Neural cell (in vitro differentiated cells): ENCODE results near the gene SMIM43. TPM values are rescaled to one million over a fixed set of nuclear protein-coding genes. Genes with fewer than 3 reads are reported as not detected.
A peak's percentile ranks its signal among the peaks of the same experiment; 100 is the strongest.

Experiments
- H2AFZ ChIP-seq: fragments of 200-600, 300-800 bp; sonication (generic), shearing (Covaris generic); 2 replicates; pipeline ENCODE4 v1.6.0; 2014; ENCODE audit warnings: low read depth, mild to moderate bottlenecking, antibody characterized with exemption, low read length, moderate library complexity
- H3F3A ChIP-seq: fragments of 200-600 bp; shearing (Covaris generic); 2 replicates; pipeline ENCODE4 v1.6.1; 2016; ENCODE audit warnings: mild to moderate bottlenecking, moderate library complexity, mixed read lengths, antibody characterized with exemption, low read length; ENCODE audit not compliant: insufficient read depth, poor library complexity, severe bottlenecking
- H3K27ac ChIP-seq: fragments of 200-600, 300-800 bp; sonication (generic), shearing (Covaris generic); 2 replicates; pipeline ENCODE4 v1.5.1; 2014; ENCODE audit warnings: mild to moderate bottlenecking, low read length, moderate library complexity
- H3K27me3 ChIP-seq: fragments of 300-800, 200-600 bp; sonication (generic), shearing (Covaris generic); 2 replicates; pipeline ENCODE4 v1.6.0; 2014; ENCODE audit warnings: mild to moderate bottlenecking, low read depth, low read length, moderate library complexity; ENCODE audit not compliant: insufficient read depth
- H3K36me3 ChIP-seq: fragments of 300-800, 200-600 bp; sonication (generic), shearing (Covaris generic); 2 replicates; pipeline ENCODE4 v1.5.1; 2014; ENCODE audit warnings: mild to moderate bottlenecking, antibody characterized with exemption, low read length, moderate library complexity; ENCODE audit not compliant: insufficient read depth
- H3K4me2 ChIP-seq: fragments of 300-800, 200-600 bp; sonication (generic), shearing (Covaris generic); 2 replicates; pipeline ENCODE4 v1.6.0; 2014; ENCODE audit warnings: mild to moderate bottlenecking, low read length
- H3K4me3 ChIP-seq: fragments of 300-800, 200-600 bp; sonication (generic), shearing (Covaris generic); 2 replicates; pipeline ENCODE4 v1.5.1; 2014; ENCODE audit warnings: mild to moderate bottlenecking, low read length, moderate library complexity
- H3K79me2 ChIP-seq: fragments of 200-600 bp; shearing (Covaris generic); replicated peaks from 2 replicates; pipeline ENCODE4 v1.6.0; 2014; ENCODE audit warnings: mild to moderate bottlenecking, low read length, moderate library complexity; ENCODE audit not compliant: insufficient read depth
- H3K9ac ChIP-seq: fragments of 300-800, 200-600 bp; sonication (generic), shearing (Covaris generic); 2 replicates; pipeline ENCODE4 v1.6.1; 2016; ENCODE audit warnings: mild to moderate bottlenecking, low read length, mixed read lengths
- H3K9me2 ChIP-seq: fragments of 200-600 bp; shearing (Covaris generic); 2 replicates; pipeline ENCODE4 v1.6.1; 2016; ENCODE audit warnings: mild to moderate bottlenecking, low read length, mixed read lengths; ENCODE audit not compliant: insufficient read depth
- H3K9me3 ChIP-seq: fragments of 200-600, 300-800 bp; sonication (generic), shearing (Covaris generic); 2 replicates; pipeline ENCODE4 v1.6.1; 2016; ENCODE audit warnings: mild to moderate bottlenecking, mixed run types, low read length, moderate library complexity, mixed read lengths
- H4K20me1 ChIP-seq: fragments of 200-600 bp; shearing (Covaris generic); 2 replicates; pipeline ENCODE4 v1.6.1; 2016; ENCODE audit warnings: mild to moderate bottlenecking, mixed run types; ENCODE audit not compliant: insufficient read depth
- EP300 ChIP-seq: fragments of 450-650 bp; conservative IDR thresholded peaks from 2 replicates; pipeline ENCODE4 v1.6.1; 2014; ENCODE audit warnings: antibody characterized with exemption, mild to moderate bottlenecking, moderate library complexity; ENCODE audit not compliant: poor library complexity, severe bottlenecking
- EZH2 ChIP-seq: fragments of 200-600, 300-800 bp; shearing (Covaris generic), sonication (generic); IDR thresholded peaks from 2 replicates; pipeline ENCODE4 v1.6.1; 2014; ENCODE audit warnings: antibody characterized with exemption, low read length, borderline replicate concordance, mild to moderate bottlenecking; ENCODE audit not compliant: insufficient read depth, poor library complexity, severe bottlenecking
- MXI1 ChIP-seq: fragments of 450-650 bp; conservative IDR thresholded peaks from 2 replicates; pipeline ENCODE4 v1.6.1; 2014; ENCODE audit warnings: antibody characterized with exemption, mild to moderate bottlenecking; ENCODE audit not compliant: poor library complexity, severe bottlenecking
- POLR2AphosphoS5 ChIP-seq: IDR thresholded peaks from 2 replicates; pipeline ENCODE4 v1.6.1; 2012
- RAD21 ChIP-seq: fragments of 450-650 bp; conservative IDR thresholded peaks from 2 replicates; pipeline ENCODE4 v1.6.1; 2014; ENCODE audit warnings: antibody characterized with exemption, mild to moderate bottlenecking, moderate library complexity
- REST ChIP-seq: IDR thresholded peaks from 2 replicates; pipeline ENCODE4 v1.6.1; 2012; ENCODE audit warnings: borderline replicate concordance
- SMC3 ChIP-seq: fragments of 450-650 bp; conservative IDR thresholded peaks from 2 replicates; pipeline ENCODE4 v1.6.1; 2014; ENCODE audit warnings: antibody characterized with exemption, mild to moderate bottlenecking, moderate library complexity; ENCODE audit not compliant: poor library complexity
- TAF1 ChIP-seq: IDR thresholded peaks from 2 replicates; pipeline ENCODE4 v1.6.1; 2012; ENCODE audit warnings: low read depth
- polyA plus RNA-seq: library from polyadenylated mRNA; depleted of rRNA; stranded (reverse); fragments of >200 nt; gene quantifications from 2 replicates; pipeline ENCODE4 v1.2.3, GENCODE V29; 2014
- TF ChIP-seq, protein P1 (sequence below): fragments of 450-650 bp; IDR thresholded peaks from 2 replicates; pipeline ENCODE4 v1.5.1; 2014; ENCODE audit warnings: antibody characterized with exemption, mild to moderate bottlenecking, moderate library complexity; ENCODE audit not compliant: poor library complexity, severe bottlenecking

The SMIM43 gene
- polyA plus RNA-seq, 1 donor from 2014 or later, result 0.17 TPM

DNA sequence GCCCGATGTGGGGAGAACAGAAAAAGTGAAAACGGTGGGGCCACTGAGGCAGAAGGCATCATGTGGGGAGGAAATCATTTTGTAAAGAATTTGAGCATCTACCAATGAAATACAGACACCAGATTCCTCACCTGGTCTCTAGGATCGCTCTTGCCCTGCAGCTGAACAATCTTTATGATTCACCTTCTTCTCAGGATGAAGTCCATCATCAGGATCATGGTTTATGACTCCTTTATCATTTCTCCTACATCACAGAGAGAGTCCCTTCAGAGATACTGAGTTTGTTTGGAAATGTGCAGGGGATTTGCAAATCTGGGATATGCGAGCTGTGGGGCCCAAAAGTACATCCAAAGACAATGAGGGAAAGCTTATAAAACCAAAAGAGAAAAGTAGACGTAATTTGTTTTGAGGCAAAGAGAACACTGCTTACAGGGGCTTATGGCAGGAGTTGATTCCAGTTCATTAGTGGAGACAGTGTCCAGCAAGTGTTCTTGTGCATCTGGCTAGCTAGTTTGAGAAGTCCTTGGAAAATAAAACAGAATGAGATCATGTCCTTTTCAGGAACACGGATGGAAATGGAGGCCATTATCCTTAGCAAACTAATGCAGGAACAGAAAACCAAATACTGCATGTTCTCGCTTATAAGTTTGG, 52.8 kb downstream of the SMIM43 start:
- Histone ChIP-seq H2AFZ (no peak overlapping the region), H3K27me3 (no peaks in the 10 kb centered on the region), H3K79me2 (no peaks in the 10 kb centered on the region), H3K9me3 (no peaks in the 10 kb centered on the region), H3K9me2 (no peaks in the 10 kb centered on the region), H3K36me3 (no peaks in the 10 kb centered on the region), H3K27ac (no peak overlapping the region), H3K4me3 (peak overlapping the region; percentile 44), H3F3A (no peaks in the 10 kb centered on the region), H3K9ac (no peak overlapping the region), H3K4me2 (no peak overlapping the region), H4K20me1 (no peaks in the 10 kb centered on the region)
- TF ChIP-seq REST (no peak), TAF1 (no peak), SMC3 (no peak), MXI1 (no peak), POLR2AphosphoS5 (no peak), RAD21 (no peak), EP300 (no peak), EZH2 (no peak)
- TF ChIP-seq, protein P1, sequence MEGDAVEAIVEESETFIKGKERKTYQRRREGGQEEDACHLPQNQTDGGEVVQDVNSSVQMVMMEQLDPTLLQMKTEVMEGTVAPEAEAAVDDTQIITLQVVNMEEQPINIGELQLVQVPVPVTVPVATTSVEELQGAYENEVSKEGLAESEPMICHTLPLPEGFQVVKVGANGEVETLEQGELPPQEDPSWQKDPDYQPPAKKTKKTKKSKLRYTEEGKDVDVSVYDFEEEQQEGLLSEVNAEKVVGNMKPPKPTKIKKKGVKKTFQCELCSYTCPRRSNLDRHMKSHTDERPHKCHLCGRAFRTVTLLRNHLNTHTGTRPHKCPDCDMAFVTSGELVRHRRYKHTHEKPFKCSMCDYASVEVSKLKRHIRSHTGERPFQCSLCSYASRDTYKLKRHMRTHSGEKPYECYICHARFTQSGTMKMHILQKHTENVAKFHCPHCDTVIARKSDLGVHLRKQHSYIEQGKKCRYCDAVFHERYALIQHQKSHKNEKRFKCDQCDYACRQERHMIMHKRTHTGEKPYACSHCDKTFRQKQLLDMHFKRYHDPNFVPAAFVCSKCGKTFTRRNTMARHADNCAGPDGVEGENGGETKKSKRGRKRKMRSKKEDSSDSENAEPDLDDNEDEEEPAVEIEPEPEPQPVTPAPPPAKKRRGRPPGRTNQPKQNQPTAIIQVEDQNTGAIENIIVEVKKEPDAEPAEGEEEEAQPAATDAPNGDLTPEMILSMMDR, result no peak

- Histone ChIP-seq H2AFZ (no peak overlapping the region), H3K79me2 (no peaks in the 10 kb centered on the region), H3K4me3 (peak overlapping the region; percentile 44), H3K27ac (no peak overlapping the region), H4K20me1 (no peaks in the 10 kb centered on the region), H3F3A (no peaks in the 10 kb centered on the region), H3K9me2 (no peaks in the 10 kb centered on the region), H3K9me3 (no peaks in the 10 kb centered on the region), H3K36me3 (no peaks in the 10 kb centered on the region), H3K4me2 (no peak overlapping the region), H3K9ac (no peak overlapping the region), H3K27me3 (no peaks in the 10 kb centered on the region)
- TF ChIP-seq TAF1 (no peak), SMC3 (no peak), POLR2AphosphoS5 (no peak), RAD21 (no peak)
These were observed 53.5 kb downstream of the SMIM43 start for GRCh38 chr4:121711263-121712000.
